Fibroblast of lung (primary cell): ENCODE data around the gene APBB2.

Experiments
- EZH2 ChIP-seq: IDR thresholded peaks from 2 replicates; pipeline ENCODE4 v1.5.1; 2012; ENCODE audit warnings: low read length, control low read depth, mild to moderate bottlenecking; ENCODE audit errors: missing control alignments
- TF ChIP-seq, protein P1 (sequence below), 2 donors: IDR thresholded peaks in 1 of 2; conservative IDR thresholded peaks in 1 of 2; 1 replicate in 1 of 2; 2 replicates in 1 of 2; pipeline ENCODE4 v1.5.1; 2011 to 2012; ENCODE audit warnings: low read length in 2 of 2, control low read depth in 1 of 2, inconsistent platforms in 1 of 2, low read depth in 1 of 2, mild to moderate bottlenecking in 1 of 2

DNA sequence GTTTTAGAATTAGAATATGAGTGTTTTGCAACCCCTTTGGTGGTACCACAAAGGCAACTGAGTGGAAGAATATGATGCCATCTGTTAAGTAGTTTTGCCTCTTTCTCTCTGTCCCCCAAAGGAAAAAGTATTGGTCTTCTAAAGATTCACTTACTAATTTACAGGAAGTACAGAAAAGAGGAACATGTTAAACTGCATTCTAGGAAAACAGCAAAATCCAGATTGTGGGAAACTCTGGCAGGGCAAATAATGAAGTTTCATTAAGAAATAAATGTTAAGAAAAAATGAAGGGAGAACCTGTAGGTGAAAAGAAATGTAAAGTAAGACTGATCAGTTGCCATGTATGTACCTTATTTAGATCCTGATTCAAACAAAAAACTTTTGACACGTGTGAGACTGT is 425.3 kb downstream of the APBB2 start:
- TF ChIP-seq, protein P1, sequence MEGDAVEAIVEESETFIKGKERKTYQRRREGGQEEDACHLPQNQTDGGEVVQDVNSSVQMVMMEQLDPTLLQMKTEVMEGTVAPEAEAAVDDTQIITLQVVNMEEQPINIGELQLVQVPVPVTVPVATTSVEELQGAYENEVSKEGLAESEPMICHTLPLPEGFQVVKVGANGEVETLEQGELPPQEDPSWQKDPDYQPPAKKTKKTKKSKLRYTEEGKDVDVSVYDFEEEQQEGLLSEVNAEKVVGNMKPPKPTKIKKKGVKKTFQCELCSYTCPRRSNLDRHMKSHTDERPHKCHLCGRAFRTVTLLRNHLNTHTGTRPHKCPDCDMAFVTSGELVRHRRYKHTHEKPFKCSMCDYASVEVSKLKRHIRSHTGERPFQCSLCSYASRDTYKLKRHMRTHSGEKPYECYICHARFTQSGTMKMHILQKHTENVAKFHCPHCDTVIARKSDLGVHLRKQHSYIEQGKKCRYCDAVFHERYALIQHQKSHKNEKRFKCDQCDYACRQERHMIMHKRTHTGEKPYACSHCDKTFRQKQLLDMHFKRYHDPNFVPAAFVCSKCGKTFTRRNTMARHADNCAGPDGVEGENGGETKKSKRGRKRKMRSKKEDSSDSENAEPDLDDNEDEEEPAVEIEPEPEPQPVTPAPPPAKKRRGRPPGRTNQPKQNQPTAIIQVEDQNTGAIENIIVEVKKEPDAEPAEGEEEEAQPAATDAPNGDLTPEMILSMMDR (conservative IDR thresholded peaks at IDR 0.05 in 1 of 2, IDR thresholded peaks at IDR 0.05 in 1 of 2; ENCODE audit: low read depth in 1 of 2, low read length in 2 of 2) = no peak
- no peak for TF ChIP-seq EZH2
